Stimulated activated CD4-positive, alpha-beta T cell treated with anti-CD3 and anti-CD28 coated beads, Interleukin-12 subunit alpha, Interleukin-12 subunit beta, amount 100 ng/mL, for 4 hours (primary cell): ENCODE data around the gene SOHLH2.

Source experiments
- DNase-seq: peaks from one replicate; pipeline ENCODE4 v3.0.0-alpha.2; 2020

Gene SOHLH2, protein sequence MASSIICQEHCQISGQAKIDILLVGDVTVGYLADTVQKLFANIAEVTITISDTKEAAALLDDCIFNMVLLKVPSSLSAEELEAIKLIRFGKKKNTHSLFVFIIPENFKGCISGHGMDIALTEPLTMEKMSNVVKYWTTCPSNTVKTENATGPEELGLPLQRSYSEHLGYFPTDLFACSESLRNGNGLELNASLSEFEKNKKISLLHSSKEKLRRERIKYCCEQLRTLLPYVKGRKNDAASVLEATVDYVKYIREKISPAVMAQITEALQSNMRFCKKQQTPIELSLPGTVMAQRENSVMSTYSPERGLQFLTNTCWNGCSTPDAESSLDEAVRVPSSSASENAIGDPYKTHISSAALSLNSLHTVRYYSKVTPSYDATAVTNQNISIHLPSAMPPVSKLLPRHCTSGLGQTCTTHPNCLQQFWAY

DNA sequence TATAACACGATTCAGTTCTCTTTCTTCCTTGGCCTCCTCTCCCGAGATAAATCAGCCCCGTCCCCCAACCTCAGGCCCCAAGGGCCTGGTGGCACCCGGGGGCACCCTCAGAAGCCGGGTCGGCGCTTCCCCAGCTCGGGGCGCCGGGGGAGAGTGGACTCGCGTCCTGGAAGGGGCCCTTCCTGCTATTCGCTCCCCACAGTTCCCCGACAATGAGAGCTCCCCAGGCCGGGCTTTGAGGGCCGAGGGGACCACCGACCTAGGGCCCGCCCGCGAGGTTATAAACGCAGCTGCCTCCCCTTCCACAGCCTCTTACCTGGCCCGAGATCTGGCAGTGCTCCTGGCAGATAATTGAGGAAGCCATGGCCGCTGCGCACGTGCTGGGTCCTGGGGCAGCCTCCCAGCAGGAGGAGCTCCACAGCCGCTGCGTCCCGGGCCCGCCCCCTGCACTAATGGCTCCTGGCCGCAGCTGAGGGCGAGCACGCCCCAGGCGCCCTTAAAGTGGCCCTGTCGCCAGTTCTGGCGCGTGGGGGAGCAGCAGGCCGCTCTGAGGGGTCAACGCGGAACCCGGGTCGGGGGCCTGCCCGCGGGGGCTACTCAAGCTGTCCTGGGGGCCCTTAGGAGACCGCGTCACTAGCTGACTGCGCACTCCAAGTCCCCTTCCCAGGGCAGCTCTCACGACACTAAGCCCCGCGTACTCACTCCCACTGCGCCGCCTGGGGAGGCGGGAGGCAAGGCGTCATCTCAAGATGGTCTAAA is at the start of gene SOHLH2:
SOHLH2 (minus strand) TSS at position 394 of the 759 bp plus-strand sequence; CDS start at position 364, 30 bp downstream.
- no peak for DNase-seq

GRCh38 chr13:36261976-36262375 is 47.6 kb upstream of the SOHLH2 start:
- DNase-seq = no peak

GRCh38 chr13:36261011-36261410 is 46.7 kb upstream of the SOHLH2 start:
- no peak for DNase-seq

- DNase-seq = no peak
Observed at GRCh38 chr13:36259361-36260137, 45.2 kb upstream of the SOHLH2 start.

DNA sequence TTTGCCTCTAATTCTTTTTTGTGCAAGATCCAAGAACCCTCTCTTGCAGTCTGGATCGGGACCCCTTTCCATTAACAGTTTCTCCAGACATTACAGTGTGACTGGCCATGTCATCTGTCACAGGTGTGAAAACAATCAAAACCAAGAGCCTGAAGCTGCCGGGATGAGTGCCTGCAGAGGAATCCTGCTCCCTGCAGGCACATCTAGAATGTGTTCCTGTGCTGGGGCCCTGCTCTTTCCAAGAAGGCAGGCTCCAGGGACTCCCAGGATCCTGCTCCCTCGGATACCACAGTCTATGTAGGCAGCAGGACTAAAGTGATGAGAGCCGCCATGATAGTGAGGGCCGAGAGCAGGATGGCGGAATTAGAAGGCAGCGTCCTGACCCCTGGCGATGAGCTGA is 44.5 kb upstream of the SOHLH2 start:
- no peak for DNase-seq

DNA sequence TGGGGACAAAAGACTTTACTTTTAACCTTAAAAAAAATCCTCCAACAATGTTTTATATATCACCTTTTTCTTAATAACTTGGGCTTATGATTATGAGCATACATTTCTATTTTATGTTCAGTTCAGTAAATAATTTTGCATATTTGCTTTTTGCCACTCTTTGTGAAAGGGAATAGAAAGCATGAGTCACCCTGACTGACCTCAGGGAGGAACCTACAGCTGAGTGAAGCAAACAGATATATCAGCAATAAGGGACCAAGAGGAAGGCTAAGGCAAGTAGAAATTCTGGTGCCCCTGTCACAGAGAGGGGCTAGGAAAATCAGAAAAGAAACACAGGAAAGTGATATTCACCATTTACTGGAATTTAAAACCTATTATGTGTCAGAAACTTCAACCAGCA is 37.2 kb upstream of the SOHLH2 start:
- no peak for DNase-seq

- no peak for DNase-seq
Observed at GRCh38 chr13:36251017-36251416, 36.7 kb upstream of the SOHLH2 start.

DNA sequence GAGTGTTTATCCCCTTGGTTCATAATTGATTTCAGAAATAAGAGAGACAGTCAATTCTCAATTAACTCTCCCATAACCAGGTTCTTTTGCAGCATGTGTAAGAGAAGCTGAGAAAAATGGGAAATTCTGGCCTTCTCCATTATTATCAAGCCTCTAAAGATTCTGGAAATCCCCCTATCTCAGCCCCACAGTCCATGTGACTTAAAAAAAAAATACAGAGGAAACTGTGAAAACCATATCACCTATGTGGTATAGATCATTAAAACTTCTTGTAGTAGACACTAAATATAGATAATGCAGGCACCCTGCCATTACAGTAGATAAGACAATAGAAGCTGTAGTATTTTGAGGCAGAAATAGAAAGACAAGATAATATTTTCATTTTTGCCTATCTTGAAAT is 34.3 kb upstream of the SOHLH2 start:
- no peak for DNase-seq

DNA sequence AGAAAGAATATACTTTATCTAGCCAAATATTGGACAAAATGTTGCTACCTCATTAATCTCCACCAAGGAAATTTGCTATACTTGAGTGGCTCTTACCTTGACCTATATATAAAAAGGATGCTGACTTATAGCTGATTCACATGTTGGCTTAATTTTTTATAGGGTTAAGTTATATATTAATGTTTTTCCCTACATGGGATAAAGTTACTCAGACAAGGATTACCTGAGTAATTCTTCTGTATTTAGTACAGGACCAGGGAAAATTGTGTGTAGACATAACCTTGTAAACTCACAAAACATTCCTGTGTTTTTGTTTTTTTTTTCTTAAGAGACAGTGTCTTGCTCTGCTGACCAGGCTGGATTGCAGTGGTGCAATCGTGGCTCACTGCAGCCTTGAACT is 30.6 kb upstream of the SOHLH2 start:
- DNase-seq = no peak

GRCh38 chr13:36244073-36244472 is 29.7 kb upstream of the SOHLH2 start:
- no peak for DNase-seq

DNA sequence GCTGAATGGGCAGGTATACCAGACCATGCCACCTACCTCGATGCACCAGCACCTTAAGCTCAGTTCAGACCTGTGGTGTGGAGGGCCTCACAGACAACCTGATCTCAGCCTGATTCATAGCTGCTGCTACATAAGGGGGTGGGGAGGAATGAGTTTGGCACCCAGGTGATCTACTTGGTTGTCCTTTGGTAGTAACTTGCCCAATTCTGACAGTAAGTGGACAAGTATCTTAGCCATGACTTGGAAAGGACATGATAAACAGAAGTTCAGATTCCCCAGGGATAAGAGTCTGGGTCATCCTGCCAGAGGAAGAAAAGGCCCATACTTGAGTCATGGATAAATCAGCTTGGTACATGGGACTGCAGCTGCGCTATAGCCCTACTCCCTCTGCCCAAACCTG is 28.4 kb upstream of the SOHLH2 start:
- no peak for DNase-seq

- no peak for DNase-seq
Observed at GRCh38 chr13:36231236-36231635, 16.9 kb upstream of the SOHLH2 start.

- DNase-seq = no peak
Observed at GRCh38 chr13:36224730-36225129, 10.4 kb upstream of the SOHLH2 start.

DNA sequence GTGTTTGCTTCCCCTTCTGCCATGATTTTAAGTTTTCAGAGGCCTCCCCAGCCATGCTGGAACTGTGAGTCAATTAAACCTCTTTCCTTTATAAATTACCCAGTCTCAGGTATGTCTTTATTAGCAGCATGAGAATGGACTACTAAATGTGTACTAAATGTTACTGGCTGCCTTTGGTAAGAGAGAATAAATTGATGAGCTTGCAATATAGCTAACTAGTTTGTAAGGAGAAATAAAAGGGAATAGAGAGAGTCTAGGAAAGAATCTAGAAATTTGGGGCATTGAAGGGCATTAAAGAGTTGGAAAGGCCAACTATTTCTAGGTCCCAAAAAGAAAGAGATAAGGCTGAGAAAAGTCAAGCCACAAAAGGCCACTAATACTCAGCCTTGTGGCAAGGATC is 5.5 kb upstream of the SOHLH2 start:
- no peak for DNase-seq

DNA sequence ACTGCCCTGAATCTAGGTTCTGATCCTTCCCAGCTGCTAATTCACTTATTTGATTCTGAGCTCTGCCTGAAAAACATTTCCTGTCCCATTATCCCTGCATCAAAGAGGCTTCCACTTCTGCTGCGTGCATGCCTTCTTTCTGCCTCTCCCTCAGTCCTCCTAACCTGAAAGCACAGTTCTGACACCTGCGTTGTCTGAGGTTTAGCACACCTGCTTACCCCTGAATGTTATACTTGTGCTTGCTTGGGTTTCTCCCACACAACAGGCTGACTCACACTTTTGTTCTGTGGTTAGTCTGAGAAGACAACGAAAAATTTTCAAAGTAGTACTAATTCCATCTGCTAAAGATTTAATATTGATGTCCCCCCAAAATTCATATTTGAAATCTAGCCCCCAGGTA is 3.1 kb upstream of the SOHLH2 start:
- DNase-seq = no peak

- DNase-seq = no peak
Observed at GRCh38 chr13:36212789-36213188, 1.6 kb downstream of the SOHLH2 start.

DNA sequence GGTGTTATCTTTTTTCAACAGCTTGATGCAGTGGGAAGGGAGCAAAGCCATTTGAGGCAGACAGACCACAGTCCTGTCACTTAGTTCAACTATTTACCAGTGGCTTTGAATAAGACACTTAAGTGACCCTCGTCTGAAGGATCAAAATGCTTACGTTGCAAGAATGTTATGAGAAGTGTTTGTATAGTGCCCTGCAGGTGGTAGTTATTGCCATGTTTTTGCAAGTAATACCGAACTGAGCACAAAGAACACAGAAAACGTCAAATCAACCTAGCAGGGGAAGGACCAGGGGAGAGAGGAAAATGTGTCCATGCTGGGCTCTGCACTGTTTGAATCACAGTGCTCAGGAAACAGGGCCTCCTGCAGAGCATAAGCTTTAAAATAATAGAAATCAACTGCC is 2.8 kb downstream of the SOHLH2 start:
- DNase-seq = no peak

- DNase-seq = no peak
Observed at GRCh38 chr13:36210738-36211137, 3.6 kb downstream of the SOHLH2 start.

GRCh38 chr13:36207672-36208071 is 6.7 kb downstream of the SOHLH2 start:
- DNase-seq = no peak

GRCh38 chr13:36193151-36193855 is 21.1 kb downstream of the SOHLH2 start:
- no peak for DNase-seq

- DNase-seq = no peak
Observed at GRCh38 chr13:36192166-36192565, 22.2 kb downstream of the SOHLH2 start.

- DNase-seq = no peak
Observed at GRCh38 chr13:36190771-36191170, 23.6 kb downstream of the SOHLH2 start.

DNA sequence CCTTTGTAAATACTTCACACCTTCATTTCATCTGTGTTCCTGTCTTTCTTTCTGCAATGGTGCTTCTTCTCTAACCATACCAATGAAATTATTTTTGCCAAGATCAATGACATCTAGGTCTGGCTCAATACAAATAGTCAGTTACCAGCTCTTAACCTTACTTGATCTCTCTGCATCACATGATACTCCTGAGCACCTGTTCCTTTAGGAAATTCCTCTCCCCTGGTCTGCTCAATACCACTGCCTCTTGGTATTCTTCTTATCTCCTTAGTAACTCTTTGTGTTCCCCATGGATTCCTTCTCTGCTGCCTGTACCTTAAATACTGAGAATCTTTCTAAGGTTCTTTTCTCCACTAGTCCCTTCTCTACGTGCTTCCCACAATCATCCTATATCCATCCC is 25.9 kb downstream of the SOHLH2 start:
- no peak for DNase-seq
